Measurements from ENCODE around the gene KRT83.

Gene KRT83

DNA sequence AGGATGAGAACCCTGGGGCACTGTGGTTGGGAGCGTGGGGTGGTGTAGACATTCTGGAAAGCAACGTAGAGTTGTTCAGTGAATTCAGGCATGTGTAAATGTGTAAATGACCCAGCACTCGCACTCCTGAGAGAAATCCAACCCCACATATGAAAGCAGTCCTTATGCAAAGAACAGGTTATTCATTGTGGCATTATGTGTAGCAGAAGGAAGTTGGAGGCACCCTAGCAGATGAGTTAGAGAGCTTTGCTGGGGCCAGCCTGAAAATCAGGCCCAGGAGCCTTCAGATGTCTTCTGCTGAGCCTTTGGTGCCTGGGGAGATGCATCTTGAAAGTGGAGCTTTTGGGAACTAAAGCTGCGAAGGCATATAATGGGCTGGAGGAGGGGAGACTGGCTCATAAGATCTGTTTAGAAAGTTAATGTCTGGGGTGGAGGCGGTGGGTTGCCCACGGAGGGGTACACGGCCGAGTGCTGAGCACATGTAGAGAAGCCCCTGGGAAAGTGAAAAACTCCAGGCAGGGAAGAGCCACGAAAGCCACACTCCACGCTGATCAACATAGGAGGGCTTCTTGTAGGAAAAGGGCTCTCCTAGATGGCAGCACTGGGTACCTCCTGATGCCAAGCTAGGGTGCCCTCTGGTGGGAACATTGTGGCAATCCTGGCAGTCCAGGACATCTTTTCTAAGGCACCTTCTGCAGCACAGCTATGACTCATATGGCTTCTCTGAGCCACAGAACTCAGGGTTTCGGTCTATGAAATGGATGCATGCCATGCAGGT is 6.0 kb upstream of the KRT83 start:
- no peaks in the 10 kb centered on the region for H3K9me3 ChIP-seq (ENCODE audit: low read length)
- no peaks in the 10 kb centered on the region for H3K36me3 ChIP-seq (ENCODE audit: insufficient read depth, low read length)
- H3K4me3 ChIP-seq (ENCODE audit: low read depth in 1 of 2, low read length in 2 of 2): no peak overlapping the region
- no peak overlapping the region for H3K27ac ChIP-seq (ENCODE audit: low read depth, low read length)
- no peaks in the 10 kb centered on the region for H3K27me3 ChIP-seq (ENCODE audit: control insufficient read depth in 1 of 2, insufficient read depth in 2 of 2, low read length in 2 of 2)
- no peak overlapping the region for H3K9ac ChIP-seq (ENCODE audit: low read length)
- H3K4me1 ChIP-seq (ENCODE audit: insufficient read depth, low read length): no peaks in the 10 kb centered on the region

DNA sequence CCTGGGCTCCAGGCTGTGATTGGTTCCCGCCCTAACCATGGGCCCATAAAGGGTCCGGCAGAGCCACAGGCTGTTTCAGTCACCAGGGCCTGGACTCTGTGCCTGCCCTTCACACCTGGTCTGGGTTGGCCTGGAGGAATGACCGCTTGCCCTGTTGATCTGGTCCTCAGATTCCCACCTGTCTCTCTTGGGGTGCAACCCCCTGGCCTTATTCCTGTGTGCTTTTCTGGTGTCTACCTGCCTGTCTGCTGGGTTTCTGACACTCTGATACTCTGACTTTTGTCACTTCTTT is 2.9 kb upstream of the KRT83 start:
- H3K4me3 ChIP-seq (ENCODE audit: low read depth in 1 of 2, low read length in 2 of 2): no peak overlapping the region
- H3K27me3 ChIP-seq (ENCODE audit: control insufficient read depth in 1 of 2, insufficient read depth in 2 of 2, low read length in 2 of 2): peaks cover 0 to 8% of the 10 kb centered on the region in 2 donors
- no peaks in the 10 kb centered on the region for H3K36me3 ChIP-seq (ENCODE audit: insufficient read depth, low read length)

DNA sequence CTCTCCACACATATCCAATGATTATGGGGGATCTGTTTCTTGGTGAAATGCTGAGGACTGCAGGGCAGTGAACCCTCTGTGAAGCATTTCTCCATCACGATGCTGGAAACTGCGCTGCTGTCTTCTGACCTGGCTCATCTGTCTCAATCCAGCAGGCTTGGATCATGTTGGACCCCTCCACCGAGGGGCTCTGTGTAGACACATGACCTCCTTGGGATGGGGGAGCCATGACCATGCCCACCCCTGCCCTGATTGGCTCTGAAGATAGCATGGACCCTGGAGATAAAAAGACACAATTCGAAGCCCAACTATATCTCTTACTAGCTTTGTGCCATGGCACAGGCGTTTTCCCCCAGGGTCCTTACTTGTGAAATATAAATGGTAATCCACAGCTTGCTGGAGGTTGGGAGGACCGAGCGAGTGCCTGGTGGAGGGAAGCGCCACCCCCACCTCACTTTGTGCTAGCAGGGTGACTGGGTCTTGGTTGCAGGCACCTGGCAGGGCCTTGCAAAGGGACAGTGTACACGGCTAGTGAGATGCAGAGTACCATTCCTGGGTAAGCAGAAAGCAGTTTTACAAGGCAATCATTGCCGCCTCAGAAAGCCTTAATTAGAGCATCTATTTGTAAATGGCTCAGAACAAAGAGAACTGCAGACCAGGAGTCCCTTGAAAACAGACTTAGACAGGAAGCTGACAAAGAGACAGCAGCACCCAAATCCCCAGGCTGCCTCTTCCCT is 2.4 kb upstream of the KRT83 start:
- no peak overlapping the region for H3K4me3 ChIP-seq (ENCODE audit: low read depth in 1 of 2, low read length in 2 of 2)
- H3K27ac ChIP-seq (ENCODE audit: low read depth, low read length): no peak overlapping the region
- no peaks in the 10 kb centered on the region for H3K9me3 ChIP-seq (ENCODE audit: low read length)
- peaks cover 0 to 11% of the 10 kb centered on the region in 2 donors for H3K27me3 ChIP-seq (ENCODE audit: control insufficient read depth in 1 of 2, insufficient read depth in 2 of 2, low read length in 2 of 2)
- no peaks in the 10 kb centered on the region for H3K4me1 ChIP-seq (ENCODE audit: insufficient read depth, low read length)
- no peak overlapping the region for H3K9ac ChIP-seq (ENCODE audit: low read length)
- no peaks in the 10 kb centered on the region for H3K36me3 ChIP-seq (ENCODE audit: insufficient read depth, low read length)

More for the DNA sequence above, 2.9 kb upstream of the KRT83 start:
- Histone ChIP-seq H3K27ac (ENCODE audit: low read depth, low read length) (no peak overlapping the region), H3K4me1 (ENCODE audit: insufficient read depth, low read length) (no peaks in the 10 kb centered on the region), H3K9ac (ENCODE audit: low read length) (no peak overlapping the region), H3K9me3 (ENCODE audit: low read length) (no peaks in the 10 kb centered on the region)

DNA sequence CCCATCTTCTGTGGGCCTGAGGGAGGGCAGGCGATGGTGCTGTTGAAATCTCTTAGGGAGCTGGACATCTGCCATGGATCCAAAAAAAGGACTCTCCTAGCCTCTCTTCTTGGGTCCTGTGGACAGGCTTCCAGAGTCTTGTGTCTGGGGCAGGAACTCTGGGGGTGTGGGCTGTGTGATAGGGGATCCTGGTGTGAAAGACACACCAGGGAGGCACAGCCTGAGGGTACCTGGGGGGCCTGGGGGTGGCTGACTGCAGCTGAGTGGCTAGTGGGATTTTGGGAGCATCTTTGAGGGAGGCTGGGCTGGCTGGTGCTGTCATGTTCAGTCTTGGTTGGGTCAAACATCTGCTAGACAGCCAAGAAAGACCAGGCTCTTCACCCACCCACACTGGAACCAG is 1.8 kb upstream of the KRT83 start:
- Histone ChIP-seq H3K4me3 (ENCODE audit: low read depth in 1 of 2, low read length in 2 of 2) (no peak overlapping the region), H3K9me3 (ENCODE audit: low read length) (no peaks in the 10 kb centered on the region), H3K27me3 (ENCODE audit: control insufficient read depth in 1 of 2, insufficient read depth in 2 of 2, low read length in 2 of 2) (peaks cover 0 to 11% of the 10 kb centered on the region in 2 donors), H3K36me3 (ENCODE audit: insufficient read depth, low read length) (no peaks in the 10 kb centered on the region), H3K4me1 (ENCODE audit: insufficient read depth, low read length) (no peaks in the 10 kb centered on the region), H3K27ac (ENCODE audit: low read depth, low read length) (no peak overlapping the region), H3K9ac (ENCODE audit: low read length) (no peak overlapping the region)

DNA sequence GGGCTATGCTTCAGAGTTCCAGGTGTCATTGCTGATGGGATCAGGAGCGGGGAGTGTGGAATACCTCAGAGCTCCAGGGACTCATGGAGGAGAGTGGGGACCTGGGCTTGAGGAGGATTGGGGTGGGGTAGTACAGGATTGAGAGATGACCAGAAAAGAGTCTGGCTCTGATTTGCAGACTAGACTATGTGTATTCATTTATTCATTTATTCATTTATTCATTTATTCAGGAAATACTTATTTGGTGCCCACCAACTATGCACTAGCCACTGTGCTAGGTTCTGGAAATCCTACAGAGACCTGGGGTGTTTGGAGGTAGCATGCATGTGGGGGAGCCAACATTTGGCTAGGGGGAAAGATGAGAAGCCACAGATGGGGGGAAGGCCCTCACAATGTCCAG is 871 bp upstream of the KRT83 start:
- no peak overlapping the region for H3K9ac ChIP-seq (ENCODE audit: low read length)
- no peaks in the 10 kb centered on the region for H3K36me3 ChIP-seq (ENCODE audit: insufficient read depth, low read length)
- H3K27me3 ChIP-seq (ENCODE audit: control insufficient read depth in 1 of 2, insufficient read depth in 2 of 2, low read length in 2 of 2): peaks cover 0 to 11% of the 10 kb centered on the region in 2 donors
- no peaks in the 10 kb centered on the region for H3K9me3 ChIP-seq (ENCODE audit: low read length)
- H3K27ac ChIP-seq (ENCODE audit: low read depth, low read length): no peak overlapping the region
- H3K4me3 ChIP-seq (ENCODE audit: low read depth in 1 of 2, low read length in 2 of 2): no peak overlapping the region
- no peaks in the 10 kb centered on the region for H3K4me1 ChIP-seq (ENCODE audit: insufficient read depth, low read length)

DNA sequence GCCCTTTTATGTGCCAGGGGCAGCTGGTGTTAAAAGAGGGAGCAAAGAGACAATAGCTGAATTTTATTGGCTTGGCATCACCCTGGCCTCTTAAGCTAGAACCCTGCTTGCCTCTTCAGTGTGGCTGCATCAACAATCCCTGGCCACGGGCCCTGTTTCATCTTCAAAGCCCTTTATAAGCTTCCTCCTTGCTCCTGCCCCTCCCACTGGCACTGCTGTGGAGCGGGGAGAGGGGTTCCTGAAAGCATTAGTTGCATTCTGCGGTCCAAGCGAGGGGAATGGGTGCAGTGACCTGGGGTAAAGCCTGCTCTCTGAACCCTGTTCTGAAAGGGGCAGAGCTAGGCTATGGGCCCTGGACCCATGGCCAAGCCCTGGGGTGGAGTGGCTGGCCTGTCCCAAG is 220 bp upstream of the KRT83 start:
- no peaks in the 10 kb centered on the region for H3K36me3 ChIP-seq (ENCODE audit: insufficient read depth, low read length)
- no peak overlapping the region for H3K27ac ChIP-seq (ENCODE audit: low read depth, low read length)
- H3K27me3 ChIP-seq (ENCODE audit: control insufficient read depth in 1 of 2, insufficient read depth in 2 of 2, low read length in 2 of 2): peaks cover 0 to 11% of the 10 kb centered on the region in 2 donors
- no peak overlapping the region for H3K4me3 ChIP-seq (ENCODE audit: low read depth in 1 of 2, low read length in 2 of 2)
- no peak overlapping the region for H3K9ac ChIP-seq (ENCODE audit: low read length)
- no peaks in the 10 kb centered on the region for H3K9me3 ChIP-seq (ENCODE audit: low read length)
- no peaks in the 10 kb centered on the region for H3K4me1 ChIP-seq (ENCODE audit: insufficient read depth, low read length)

DNA sequence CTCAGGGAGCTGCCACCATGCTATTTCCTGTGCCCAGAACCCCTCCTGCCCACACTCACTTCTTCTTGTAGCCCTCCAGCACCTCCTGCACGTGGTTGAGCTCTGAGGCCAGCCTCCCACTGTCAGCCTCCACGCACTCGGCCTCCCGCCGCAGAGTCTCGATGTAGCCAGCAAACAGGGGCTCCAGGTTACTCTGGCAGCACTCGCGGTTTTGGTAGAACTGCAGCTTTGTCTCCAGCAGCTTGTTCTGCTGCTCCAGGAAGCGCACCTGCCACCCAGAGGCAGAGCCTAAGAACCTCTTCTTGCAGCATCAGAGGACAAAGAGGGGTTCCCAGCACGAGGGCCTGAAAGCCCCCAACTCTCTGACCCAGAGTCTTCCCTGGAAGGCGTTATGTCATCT is 2.1 kb downstream of the KRT83 start:
- no peaks in the 10 kb centered on the region for H3K36me3 ChIP-seq (ENCODE audit: insufficient read depth, low read length)
- no peak overlapping the region for H3K9ac ChIP-seq (ENCODE audit: low read length)
- no peaks in the 10 kb centered on the region for H3K9me3 ChIP-seq (ENCODE audit: low read length)
- H3K27ac ChIP-seq (ENCODE audit: low read depth, low read length): no peak overlapping the region
- H3K4me1 ChIP-seq (ENCODE audit: insufficient read depth, low read length): no peaks in the 10 kb centered on the region
- no peak overlapping the region for H3K4me3 ChIP-seq (ENCODE audit: low read depth in 1 of 2, low read length in 2 of 2)
- peaks cover 0 to 11% of the 10 kb centered on the region in 2 donors for H3K27me3 ChIP-seq (ENCODE audit: control insufficient read depth in 1 of 2, insufficient read depth in 2 of 2, low read length in 2 of 2)

DNA sequence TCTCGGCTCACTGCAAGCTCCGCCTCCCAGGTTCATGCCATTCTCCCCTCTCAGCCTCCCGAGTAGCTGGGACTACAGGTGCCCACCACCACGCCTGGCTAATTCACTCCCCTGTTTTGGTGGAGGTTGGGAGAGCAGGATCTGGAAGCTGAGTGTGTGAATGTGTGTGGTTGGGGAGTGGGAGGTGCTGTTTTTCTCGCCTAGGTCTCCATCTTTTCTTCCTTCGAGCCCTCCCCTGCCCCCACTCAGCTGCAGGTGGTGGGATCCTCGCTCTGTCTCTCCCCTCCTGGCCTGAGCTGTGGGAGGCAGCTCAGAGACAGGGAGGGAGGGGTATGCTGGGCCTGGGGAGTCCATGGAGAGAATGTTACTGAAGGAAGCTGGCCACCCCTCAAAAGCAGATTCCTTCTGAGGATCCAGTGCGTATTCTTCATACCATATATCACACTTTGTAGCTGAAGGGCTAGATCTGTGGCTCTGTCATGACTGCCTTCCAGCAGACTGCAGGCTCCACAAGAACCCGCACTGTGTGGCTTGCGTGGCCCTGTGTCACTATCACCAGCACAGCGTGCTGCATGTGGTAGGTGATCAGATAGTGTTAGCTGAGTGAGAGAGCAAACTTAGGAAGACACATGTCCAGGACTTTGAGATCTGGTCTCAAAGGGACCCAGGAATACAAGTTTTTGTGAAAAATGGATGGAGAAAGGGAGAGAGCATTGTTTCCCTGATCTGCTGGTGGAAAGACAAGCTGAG is 2.8 kb downstream of the KRT83 start:
- peaks cover 0 to 11% of the 10 kb centered on the region in 2 donors for H3K27me3 ChIP-seq (ENCODE audit: control insufficient read depth in 1 of 2, insufficient read depth in 2 of 2, low read length in 2 of 2)

DNA sequence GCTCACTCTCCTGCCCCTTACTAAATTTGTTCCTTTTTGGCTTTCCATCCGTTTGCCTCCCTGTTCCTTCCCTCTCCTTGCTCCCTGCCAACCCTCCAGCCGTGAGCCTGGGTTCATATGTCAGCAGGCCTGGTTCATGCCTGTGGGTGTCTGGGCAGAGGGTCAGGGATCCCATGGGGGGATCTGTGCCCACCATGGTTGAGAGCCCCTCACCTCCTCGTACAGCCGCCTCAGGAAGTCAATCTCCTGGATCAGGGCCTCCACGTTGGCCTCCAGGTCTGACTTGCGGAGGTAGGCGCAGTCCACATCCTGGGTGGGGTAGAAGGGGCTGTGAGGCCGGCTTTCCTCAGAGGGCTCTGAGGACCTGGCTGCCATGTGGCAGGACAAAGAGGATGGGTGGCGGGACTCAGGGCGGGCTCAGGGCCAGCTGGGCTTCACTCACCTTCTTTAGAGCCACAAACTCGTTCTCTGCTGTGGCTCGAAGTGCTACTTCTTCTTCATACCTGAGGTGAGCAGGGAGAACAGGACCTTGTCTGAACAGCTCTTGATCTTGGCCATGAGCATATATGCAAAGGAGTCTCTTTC is 3.6 kb downstream of the KRT83 start:
- no peaks in the 10 kb centered on the region for H3K9me3 ChIP-seq (ENCODE audit: low read length)
- H3K36me3 ChIP-seq (ENCODE audit: insufficient read depth, low read length): no peaks in the 10 kb centered on the region
- peaks cover 0 to 11% of the 10 kb centered on the region in 2 donors for H3K27me3 ChIP-seq (ENCODE audit: control insufficient read depth in 1 of 2, insufficient read depth in 2 of 2, low read length in 2 of 2)
- no peak overlapping the region for H3K9ac ChIP-seq (ENCODE audit: low read length)
- H3K4me1 ChIP-seq (ENCODE audit: insufficient read depth, low read length): no peaks in the 10 kb centered on the region
- no peak overlapping the region for H3K27ac ChIP-seq (ENCODE audit: low read depth, low read length)
- no peak overlapping the region for H3K4me3 ChIP-seq (ENCODE audit: low read depth in 1 of 2, low read length in 2 of 2)

More for the DNA sequence above, 2.8 kb downstream of the KRT83 start:
- Histone ChIP-seq H3K4me3 (ENCODE audit: low read depth in 1 of 2, low read length in 2 of 2) (no peak overlapping the region), H3K9ac (ENCODE audit: low read length) (no peak overlapping the region), H3K27ac (ENCODE audit: low read depth, low read length) (no peak overlapping the region), H3K4me1 (ENCODE audit: insufficient read depth, low read length) (no peaks in the 10 kb centered on the region), H3K9me3 (ENCODE audit: low read length) (no peaks in the 10 kb centered on the region), H3K36me3 (ENCODE audit: insufficient read depth, low read length) (no peaks in the 10 kb centered on the region)

DNA sequence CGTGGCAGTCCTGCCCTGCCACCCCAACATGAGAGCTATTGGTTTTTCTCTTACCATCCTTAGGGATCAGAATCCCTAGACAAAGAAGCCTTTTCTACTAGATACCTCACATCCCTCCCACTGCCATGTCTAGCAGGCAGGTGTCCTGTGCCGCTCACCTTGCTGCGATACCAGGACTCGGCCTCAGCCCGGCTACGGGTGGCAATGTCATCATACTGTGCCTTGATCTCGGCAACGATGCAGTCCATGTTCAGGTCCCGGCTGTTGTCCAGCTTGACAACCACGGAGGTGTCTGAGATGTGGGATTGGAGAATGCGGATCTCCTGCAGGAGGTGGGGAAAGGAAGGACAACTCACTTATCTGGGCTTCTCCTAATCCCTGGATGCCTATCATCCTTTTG is 4.5 kb downstream of the KRT83 start:
- Histone ChIP-seq H3K27me3 (ENCODE audit: control insufficient read depth in 1 of 2, insufficient read depth in 2 of 2, low read length in 2 of 2) (peaks cover 0 to 11% of the 10 kb centered on the region in 2 donors), H3K36me3 (ENCODE audit: insufficient read depth, low read length) (no peaks in the 10 kb centered on the region), H3K9me3 (ENCODE audit: low read length) (no peaks in the 10 kb centered on the region), H3K4me1 (ENCODE audit: insufficient read depth, low read length) (no peaks in the 10 kb centered on the region), H3K27ac (ENCODE audit: low read depth, low read length) (no peak overlapping the region), H3K4me3 (ENCODE audit: low read depth in 1 of 2, low read length in 2 of 2) (no peak overlapping the region), H3K9ac (ENCODE audit: low read length) (no peak overlapping the region)

DNA sequence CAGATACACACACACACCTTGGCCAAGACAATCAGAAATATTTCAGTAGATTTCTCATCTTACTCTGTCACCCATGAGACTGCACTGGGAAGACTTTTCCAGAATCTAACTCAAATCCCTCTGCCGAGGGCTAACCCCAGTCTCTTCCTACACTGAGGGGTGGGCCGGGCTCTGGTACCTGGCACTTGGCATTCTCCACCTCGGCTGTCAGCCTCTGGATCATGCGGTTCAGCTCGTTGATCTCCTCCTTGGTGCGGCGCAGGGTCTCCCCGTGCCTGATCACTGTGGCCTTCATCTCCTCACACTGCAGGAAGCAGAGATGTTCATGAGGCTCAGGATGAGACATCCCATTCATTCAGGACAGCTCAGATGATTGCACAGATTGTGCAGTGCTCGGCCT is 4.9 kb downstream of the KRT83 start:
- Histone ChIP-seq H3K9me3 (ENCODE audit: low read length) (no peaks in the 10 kb centered on the region), H3K27ac (ENCODE audit: low read depth, low read length) (no peak overlapping the region), H3K9ac (ENCODE audit: low read length) (no peak overlapping the region), H3K36me3 (ENCODE audit: insufficient read depth, low read length) (no peaks in the 10 kb centered on the region), H3K27me3 (ENCODE audit: control insufficient read depth in 1 of 2, insufficient read depth in 2 of 2, low read length in 2 of 2) (peaks cover 0 to 8% of the 10 kb centered on the region in 2 donors), H3K4me3 (ENCODE audit: low read depth in 1 of 2, low read length in 2 of 2) (no peak overlapping the region), H3K4me1 (ENCODE audit: insufficient read depth, low read length) (peaks cover 3% of the 10 kb centered on the region)

Data from muscle layer of colon (tissue), 2 donors.